Transverse colon (tissue), 4 donors: ENCODE results near the gene SAMHD1. TPM values are rescaled to one million over a fixed set of nuclear protein-coding genes. Genes with fewer than 3 reads are reported as not detected.
"Not testable (repeated sequence)": the region's sequence is repeated elsewhere in the genome, so short reads cannot be mapped to it uniquely, and the experiment has no call there.

ENCODE experiments used
- DNase-seq: peaks from one replicate; pipeline ENCODE4 v3.0.0-alpha.2; 2019
- H3K27ac ChIP-seq, 4 donors: fragments of 200-600 bp; sonication (generic); 2 replicates each; pipeline ENCODE4 v1.5.1; 2016 to 2018; ENCODE audit warnings: inconsistent platforms in 4 of 4
- H3K27me3 ChIP-seq: fragments of 200-600 bp; sonication (generic); 2 replicates; pipeline ENCODE4 v1.5.1; 2017; ENCODE audit warnings: inconsistent platforms
- H3K36me3 ChIP-seq, 4 donors: fragments of 200-600 bp; sonication (generic); 2 replicates each; pipeline ENCODE4 v1.5.1; 2017 to 2019; ENCODE audit warnings: inconsistent platforms in 4 of 4
- H3K4me1 ChIP-seq, 4 donors: fragments of 200-600 bp; sonication (generic); 2 replicates each; pipeline ENCODE4 v1.5.1; 2017 to 2020; ENCODE audit warnings: inconsistent platforms in 4 of 4
- H3K4me3 ChIP-seq, 4 donors: fragments of 200-600 bp; sonication (generic); 1 replicate in 1 of 4; 2 replicates in 3 of 4; pipeline versions ENCODE4 v1.5.1 to v1.6.1; 2017 to 2019; ENCODE audit warnings: inconsistent platforms in 4 of 4
- H3K9me3 ChIP-seq, 2 donors: fragments of 200-600 bp; sonication (generic); 2 replicates each; pipeline ENCODE4 v1.5.1; 2017 to 2019; ENCODE audit warnings: inconsistent platforms in 2 of 2
- CTCF ChIP-seq, 5 experiments: fragments of 200-600 bp in 3 of 5; fragments of 450-650 bp in 2 of 5; sonication (generic) in 3 of 5; IDR thresholded peaks; 1 replicate in 2 of 5; 2 replicates in 3 of 5; pipeline ENCODE4 v1.5.1; 2016 to 2017; ENCODE audit warnings: antibody characterized with exemption in 5 of 5, inconsistent platforms in 3 of 5, mild to moderate bottlenecking in 2 of 5, moderate library complexity in 1 of 5
- EP300 ChIP-seq: sonication (generic); formaldehyde crosslinking; IDR thresholded peaks from one replicate; pipeline ENCODE4 v1.6.1; 2017; ENCODE audit warnings: antibody characterized with exemption, low read depth
- POLR2A ChIP-seq: fragments of 450-650 bp; IDR thresholded peaks from one replicate; pipeline ENCODE4 v1.6.1; 2016; ENCODE audit warnings: antibody characterized with exemption, mild to moderate bottlenecking, moderate library complexity
- POLR2AphosphoS5 ChIP-seq, 3 donors: sonication (generic); formaldehyde crosslinking; IDR thresholded peaks; one replicate each; pipeline ENCODE4 v1.6.1; 2016; ENCODE audit warnings: antibody characterized with exemption in 3 of 3
- WGBS, 2 donors: methylation state at CpG; one replicate each; pipeline ENCODE4 v1.1.5; 2018; ENCODE audit warnings: low coverage in 1 of 2; 5-methylcytosine and 5-hydroxymethylcytosine counted together
- in situ Hi-C, 4 donors: fragments of 200-750 bp; cut with MboI; loops; one replicate each; pipeline versions ENCODE4 v1.15.0 to v1.15.1; 2017; ENCODE audit warnings: low sequenced_read_pairs in 3 of 4, low pct_ligation_motif_present in 1 of 4, low pct_unique_long_range_greater_than_20kb in 1 of 4
- intact Hi-C: fragments of 100-400 bp; cut with DNase I; formaldehyde crosslinking; loops from one replicate; pipeline ENCODE4 v1.15.1; 2023; ENCODE audit warnings: low total_unique reads
- total RNA-seq, 4 donors: library from RNA; depleted of rRNA; stranded (reverse); fragments of >200 nt; gene quantifications; one replicate each; pipeline ENCODE4 v1.1.0, GENCODE V29; 2016

Gene SAMHD1
- total RNA-seq, 4 donors from 2014 or later = 40.6 to 96.9 (median 70.6) TPM

GRCh38 chr20:36847710-36848040 is 103.8 kb downstream of the SAMHD1 start:
- no peak for DNase-seq
- Histone ChIP-seq H3K27me3 (no peaks in the 10 kb centered on the region), H3K27ac (peak overlapping the region; percentile 84 to 90 (median 88)), H3K4me3 (no peak overlapping the region), H3K4me1 (peaks cover 22 to 75% (median 48%) of the 10 kb centered on the region in 4 donors), H3K9me3 (no peaks in the 10 kb centered on the region), H3K36me3 (no peaks in the 10 kb centered on the region)
- 50% methylated on average over 1 of the region's 1 CpG; no CpG with 5 or more reads in 1 of the 2 donors for WGBS, 2 donors
- TF ChIP-seq POLR2AphosphoS5 (IDR thresholded peaks at IDR 0.05) (no peak), CTCF (IDR thresholded peaks at IDR 0.05) (no peak), EP300 (no peak), POLR2A (no peak)
- intact Hi-C loops = no loop called here
- in situ Hi-C loops = no loop called here

GRCh38 chr20:36847009-36847709 is 104.3 kb downstream of the SAMHD1 start:
- 67 to 83% methylated on average over 1 to 18 of the region's 18 CpGs for WGBS, 2 donors
- H3K27me3 ChIP-seq = no peaks in the 10 kb centered on the region
- in situ Hi-C loops (no loop called here), intact Hi-C loops (no loop called here)
- H3K36me3 ChIP-seq = no peaks in the 10 kb centered on the region
- no peaks in the 10 kb centered on the region for H3K9me3 ChIP-seq
- TF ChIP-seq POLR2A (no peak), EP300 (peak; percentile 62), POLR2AphosphoS5 (IDR thresholded peaks at IDR 0.05) (peak; percentile 52 to 69 (median 58)), CTCF (IDR thresholded peaks at IDR 0.05) (no peak)
- peaks cover 22 to 71% (median 43%) of the 10 kb centered on the region in 4 donors for H3K4me1 ChIP-seq
- H3K4me3 ChIP-seq = no peak overlapping the region
- H3K27ac ChIP-seq = peak overlapping the region; percentile 84 to 90 (median 88)
- DNase-seq = peak; percentile 64

GRCh38 chr20:36845288-36845971 is 106.1 kb downstream of the SAMHD1 start:
- TF ChIP-seq CTCF (IDR thresholded peaks at IDR 0.05) = no peak
- no peak for TF ChIP-seq POLR2A
- no peak for TF ChIP-seq EP300
- TF ChIP-seq POLR2AphosphoS5 (IDR thresholded peaks at IDR 0.05) = no peak

GRCh38 chr20:36841030-36841429 is 110.5 kb downstream of the SAMHD1 start:
- H3K9me3 ChIP-seq, intact Hi-C loops, H3K27me3 ChIP-seq, H3K4me3 ChIP-seq, H3K36me3 ChIP-seq, in situ Hi-C loops, DNase-seq: not testable (repeated sequence)
- peaks cover 15 to 39% (median 23%) of the 10 kb centered on the region in 4 donors for H3K4me1 ChIP-seq
- peak overlapping the region; percentile 52 to 89 (median 83) for H3K27ac ChIP-seq
- WGBS, 2 donors = 90 to 95% methylated on average over 7 to 9 of the region's 9 CpGs

More at GRCh38 chr20:36845288-36845971, 106.1 kb downstream of the SAMHD1 start:
- intact Hi-C loops = no loop called here
- H3K9me3 ChIP-seq = no peaks in the 10 kb centered on the region
- 80% methylated on average over 10 of the region's 10 CpGs; no CpG with 5 or more reads in 1 of the 2 donors for WGBS, 2 donors
- no peak overlapping the region for H3K4me3 ChIP-seq
- peaks cover 22 to 65% (median 40%) of the 10 kb centered on the region in 4 donors for H3K4me1 ChIP-seq
- in situ Hi-C loops = no loop called here
- DNase-seq = no peak
- no peaks in the 10 kb centered on the region for H3K27me3 ChIP-seq
- H3K27ac ChIP-seq = peak overlapping the region; percentile 84 to 90 (median 88)
- H3K36me3 ChIP-seq = no peaks in the 10 kb centered on the region

Other genes with a start within 250 kb of the SAMHD1 start
- 10 to 100 TPM in 3 of 4 donors, 1 to 10 TPM in 1; 1.9 to 54.7 (median 33.1) TPM for gene NDRG3, start 205.6 kb downstream of the SAMHD1 start, total RNA-seq
- gene DSN1, start 177.9 kb downstream of the SAMHD1 start, total RNA-seq = 1 to 10 TPM in 3 of 4 donors, under 1 TPM in 1; 0.40 to 9.8 (median 5.1) TPM
- 10 to 100 TPM; 22.9 to 26.1 (median 23.2) TPM for gene TLDC2, start 75.6 kb downstream of the SAMHD1 start, total RNA-seq
- 10 to 100 TPM in 1 of 4 donors, 1 to 10 TPM in 3; 1.5 to 11.6 (median 4.9) TPM for gene RBL1, start 144.3 kb upstream of the SAMHD1 start, total RNA-seq
- gene RPN2, start 227.6 kb upstream of the SAMHD1 start, total RNA-seq = 100 to 1,000 TPM in 2 of 4 donors, 10 to 100 TPM in 2; 82.3 to 196 (median 105) TPM
- 10 to 100 TPM in 1 of 4 donors, 1 to 10 TPM in 3; 2.2 to 18.0 (median 3.5) TPM for gene MROH8, start 227.8 kb upstream of the SAMHD1 start, total RNA-seq